ENCODE results near the gene FAM162A.
"Not testable (repeated sequence)": the region's sequence is repeated elsewhere in the genome, so short reads cannot be mapped to it uniquely, and the experiment has no call there.

FAM162A gene, protein sequence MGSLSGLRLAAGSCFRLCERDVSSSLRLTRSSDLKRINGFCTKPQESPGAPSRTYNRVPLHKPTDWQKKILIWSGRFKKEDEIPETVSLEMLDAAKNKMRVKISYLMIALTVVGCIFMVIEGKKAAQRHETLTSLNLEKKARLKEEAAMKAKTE

DNA sequence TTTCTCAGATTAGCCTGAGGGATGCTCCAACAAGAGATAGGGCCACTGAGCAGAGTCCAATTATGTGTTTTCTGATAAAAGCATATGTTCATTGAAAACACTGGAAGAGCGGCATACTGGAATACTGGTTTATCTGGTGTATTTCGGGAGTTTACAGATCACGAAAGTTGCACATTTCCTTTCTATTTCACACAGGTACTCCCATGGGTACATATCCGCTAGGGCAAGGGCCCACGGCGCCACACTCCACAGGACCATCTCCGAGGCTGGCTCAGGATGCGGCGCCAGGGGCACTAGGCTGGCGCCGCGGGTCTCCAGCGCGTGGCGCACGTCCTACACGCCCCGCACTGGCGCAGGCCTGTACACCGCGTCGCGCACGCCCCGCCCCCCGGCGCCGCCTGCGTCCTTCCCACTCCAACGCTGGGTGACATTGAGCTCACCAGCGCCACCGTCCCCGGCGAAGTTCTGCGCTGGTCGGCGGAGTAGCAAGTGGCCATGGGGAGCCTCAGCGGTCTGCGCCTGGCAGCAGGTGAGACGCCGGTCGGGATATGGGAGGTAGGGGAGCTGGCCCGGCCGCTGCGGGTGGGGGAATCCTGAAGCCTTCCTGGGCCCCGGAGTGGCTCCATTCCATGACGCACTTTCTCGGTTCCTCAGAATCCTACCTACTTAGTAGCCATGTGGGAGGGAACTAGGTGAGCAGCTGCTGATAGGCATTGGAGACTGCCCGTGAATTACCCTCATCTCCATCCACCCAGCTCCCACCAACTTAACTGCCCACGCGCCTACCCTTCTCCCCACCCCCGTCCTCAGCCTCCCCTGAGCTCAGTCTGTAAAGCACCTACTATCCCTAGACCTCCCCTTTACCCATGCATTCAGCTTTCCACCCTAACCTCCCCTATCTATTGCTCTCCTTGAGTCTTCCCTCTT, at the start of gene FAM162A:
Gene FAM162A, plus strand, starts transcription at position 412 of the 927 bp plus-strand sequence. Its CDS starts 84 bp downstream, at position 496.
- DNase-seq: peak; percentile 95

DNA sequence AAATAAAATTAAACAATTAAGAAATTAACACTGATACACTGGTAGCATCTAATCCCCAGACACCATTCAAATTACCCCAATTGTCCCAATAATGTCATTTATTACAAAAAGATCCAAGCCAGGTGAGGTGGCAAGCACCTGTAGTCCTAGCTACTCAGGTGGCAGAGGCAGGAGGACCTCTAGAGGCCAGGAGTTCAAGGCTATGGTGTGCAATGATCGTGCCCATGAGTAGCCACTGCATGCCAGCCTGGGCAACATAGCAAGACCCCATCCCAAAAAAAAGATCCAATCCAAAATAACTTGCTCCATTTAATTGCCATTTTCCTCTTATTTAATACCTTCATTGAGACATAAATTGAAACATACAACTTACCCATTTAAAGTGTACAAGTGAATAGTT, 41.2 kb upstream of the FAM162A start:
- DNase-seq: no peak

- no peak for DNase-seq
These were observed 40.3 kb upstream of the FAM162A start for GRCh38 chr3:122343654-122344053.

DNA sequence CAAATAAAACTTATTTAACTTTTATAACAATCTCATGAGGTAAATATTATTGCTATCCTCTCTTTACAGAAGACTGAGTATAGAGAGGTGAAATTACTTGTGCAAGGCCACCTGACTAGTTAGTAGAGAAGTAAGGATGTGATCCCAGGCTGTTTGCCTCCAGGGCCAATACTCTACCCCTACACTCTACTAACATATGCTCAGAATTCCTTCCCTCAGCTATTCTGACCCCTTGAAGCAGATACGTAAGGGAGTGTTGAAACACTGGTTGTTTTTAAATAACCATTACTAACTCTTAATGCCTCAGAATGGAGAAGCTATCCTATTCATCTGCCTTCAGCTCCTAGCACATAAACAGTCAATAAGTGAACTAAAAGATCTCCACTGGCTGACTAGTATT, 34.8 kb upstream of the FAM162A start:
- no peak for DNase-seq

DNA sequence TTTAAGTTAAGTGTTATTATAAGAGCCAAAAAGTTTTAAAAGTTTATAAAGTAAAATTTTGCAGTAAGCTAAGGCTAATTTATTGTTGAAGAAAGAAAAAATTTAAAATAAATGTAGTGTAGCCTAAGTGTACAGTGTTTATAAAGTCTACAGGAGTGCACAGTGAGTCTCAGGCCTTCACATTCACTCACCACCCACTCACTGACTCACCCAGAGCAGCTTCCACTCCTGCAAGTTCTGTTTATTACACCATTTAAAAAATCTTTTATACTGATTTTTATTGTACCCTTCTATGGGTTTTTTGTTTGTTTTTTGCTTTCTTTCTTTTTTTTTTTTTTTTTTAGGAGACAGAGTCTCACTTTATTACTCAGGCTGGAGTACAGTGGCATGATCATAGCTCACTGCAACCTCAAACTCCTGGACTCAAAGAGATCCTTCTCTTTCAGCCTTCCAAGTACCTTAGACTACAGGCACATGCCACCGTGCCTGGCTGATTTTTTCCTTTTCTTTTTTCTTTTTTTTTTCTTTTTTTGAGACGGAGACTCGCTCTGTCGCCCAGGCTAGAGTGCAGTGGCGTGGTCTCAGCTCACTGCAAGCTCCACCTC, 33.1 kb upstream of the FAM162A start:
- DNase-seq: no peak

- DNase-seq: no peak
These were observed 32.4 kb upstream of the FAM162A start for GRCh38 chr3:122351612-122352011.

DNA sequence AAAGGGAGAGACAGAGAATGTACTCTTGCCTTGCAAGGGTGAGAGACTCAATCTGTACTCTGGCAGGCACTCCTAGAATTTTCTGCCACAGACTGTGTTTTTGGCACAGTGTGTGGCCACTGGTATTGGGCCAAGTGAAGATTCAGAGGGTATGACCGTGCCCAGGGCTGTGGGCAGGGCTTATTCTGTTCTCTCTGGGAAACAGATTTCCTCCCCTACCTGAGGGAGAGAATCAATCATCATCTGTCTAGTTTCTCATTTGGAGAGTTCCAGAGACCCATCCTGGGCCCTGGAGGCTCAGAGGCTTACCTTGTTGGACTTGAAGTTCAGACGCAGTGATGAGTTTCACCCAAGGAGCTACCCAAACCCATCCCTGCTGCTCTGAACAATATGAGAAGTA, 30.8 kb upstream of the FAM162A start:
- no peak for DNase-seq

DNA sequence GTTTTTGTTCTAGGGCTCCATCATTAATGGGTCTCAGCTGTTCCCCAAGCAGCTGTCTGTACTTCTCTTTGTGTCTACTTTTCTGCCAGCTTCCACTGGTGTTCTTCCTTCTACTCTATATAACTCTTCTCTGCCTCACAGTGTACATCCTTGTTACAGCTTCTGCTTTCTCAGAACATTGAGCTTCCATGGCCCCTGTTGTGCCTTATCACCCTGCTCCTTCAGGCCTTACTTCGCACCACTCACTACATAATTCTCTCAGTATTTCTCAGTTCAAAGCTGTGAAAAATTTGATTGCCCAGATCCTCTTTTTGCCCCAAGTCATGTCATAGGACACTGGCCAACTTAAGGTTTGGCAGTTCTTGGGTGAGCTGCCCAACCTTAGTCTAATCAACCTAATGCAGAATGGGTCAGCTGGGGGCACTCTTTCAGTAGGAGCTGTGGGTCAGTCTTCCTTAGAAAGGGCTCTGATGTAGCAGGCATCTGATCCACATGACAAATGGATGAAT, 30.0 kb upstream of the FAM162A start:
- no peak for DNase-seq

DNA sequence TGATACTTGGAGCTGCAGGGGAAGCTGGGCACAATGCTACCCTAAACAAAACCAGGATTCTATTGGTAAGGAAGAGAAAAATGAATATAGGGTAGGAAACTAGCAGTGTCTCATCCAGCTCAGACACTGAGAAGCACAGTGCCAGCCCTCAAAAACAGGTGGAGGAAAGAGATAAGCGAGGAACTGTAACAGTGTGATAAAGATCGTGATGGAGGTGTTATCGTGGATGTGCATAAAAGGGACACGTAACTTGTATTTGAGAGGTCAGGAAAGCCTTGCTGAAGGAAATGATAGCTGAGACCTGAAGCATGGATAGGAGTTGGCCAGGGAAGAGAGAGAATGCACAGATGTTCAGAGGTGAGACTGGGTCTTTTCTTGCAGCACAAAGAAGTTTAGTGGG, 28.4 kb upstream of the FAM162A start:
- no peak for DNase-seq

DNA sequence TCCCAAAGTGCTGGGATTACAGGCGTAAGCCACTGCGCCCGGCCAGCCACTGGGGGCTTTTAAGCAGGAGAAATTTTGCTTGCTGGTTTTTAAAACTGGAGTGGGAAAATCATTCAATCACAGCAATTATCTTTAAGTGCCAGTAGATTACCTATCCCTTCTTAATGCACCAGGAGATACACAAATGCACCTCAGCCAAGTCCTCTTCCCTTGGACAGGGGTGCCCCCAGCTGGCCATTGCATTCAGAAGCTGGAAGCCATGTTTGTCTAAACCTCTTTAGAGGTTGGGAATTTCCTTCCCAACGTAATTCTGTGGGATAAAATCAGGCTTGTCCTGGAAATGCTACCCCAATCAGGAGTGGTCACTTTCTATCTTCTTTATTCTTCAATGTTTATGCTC, 27.6 kb upstream of the FAM162A start:
- peak; percentile 19 for DNase-seq

GRCh38 chr3:122357828-122358702, 25.9 kb upstream of the FAM162A start:
- DNase-seq: no peak

DNA sequence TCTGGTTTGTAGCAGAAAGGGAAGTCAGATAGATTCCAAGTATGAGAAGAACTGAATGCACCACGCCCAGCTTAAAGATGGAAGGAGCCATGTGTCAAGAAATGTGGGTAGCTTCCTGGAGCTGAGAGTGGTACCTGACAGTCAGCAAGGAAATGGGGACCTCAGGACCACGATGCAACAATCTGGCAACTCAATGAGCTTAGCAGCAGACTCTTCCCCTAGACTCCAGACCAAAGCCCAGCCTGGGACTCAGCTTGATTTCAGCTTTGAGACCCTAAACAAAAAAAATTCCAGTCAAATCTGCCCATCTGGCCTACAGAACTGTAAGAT, 25.3 kb upstream of the FAM162A start:
- DNase-seq: no peak

DNA sequence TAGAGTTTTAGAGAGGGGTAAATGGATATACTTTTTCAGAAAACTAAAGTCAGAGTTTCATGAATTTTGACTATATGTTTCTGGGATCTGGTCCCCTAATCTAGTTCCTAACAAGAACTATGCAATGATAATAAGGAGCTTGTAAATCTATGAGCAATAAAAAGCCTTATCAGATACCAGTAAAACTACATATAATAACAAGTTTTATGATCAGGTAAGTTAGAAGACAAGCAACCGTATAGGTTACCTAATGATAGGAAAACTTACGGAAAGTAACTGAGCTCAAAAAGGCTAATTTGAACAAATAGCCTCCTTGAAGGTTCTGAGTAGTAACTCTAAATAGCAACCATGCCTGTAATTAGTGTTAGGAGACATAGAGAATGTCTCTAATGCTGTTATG, 22.0 kb upstream of the FAM162A start:
- DNase-seq: no peak

- DNase-seq: no peak
These were observed 19.5 kb upstream of the FAM162A start for GRCh38 chr3:122364490-122364889.

GRCh38 chr3:122365073-122365472, 18.9 kb upstream of the FAM162A start:
- DNase-seq: no peak

GRCh38 chr3:122365582-122366378, 18.2 kb upstream of the FAM162A start:
- not testable (repeated sequence) for DNase-seq

DNA sequence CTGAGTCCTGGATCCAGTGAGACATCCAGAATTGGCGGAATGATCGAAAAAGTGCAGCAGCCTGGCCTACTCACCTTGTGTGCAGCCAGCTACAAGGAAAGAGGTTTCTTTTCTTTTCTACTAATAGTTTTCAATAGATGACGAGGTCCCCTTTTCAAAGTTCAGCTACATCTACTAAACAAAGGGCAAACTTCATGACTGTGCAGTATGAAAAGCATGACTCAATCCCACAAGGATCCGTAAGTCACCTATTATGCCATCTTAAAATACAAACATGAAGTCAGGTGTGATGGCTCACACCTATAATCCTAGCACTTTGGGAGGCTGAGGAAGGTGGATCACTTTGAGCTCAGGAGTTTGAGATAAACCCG, 17.6 kb upstream of the FAM162A start:
- DNase-seq: no peak

GRCh38 chr3:122374034-122374433, 9.9 kb upstream of the FAM162A start:
- DNase-seq: no peak

DNA sequence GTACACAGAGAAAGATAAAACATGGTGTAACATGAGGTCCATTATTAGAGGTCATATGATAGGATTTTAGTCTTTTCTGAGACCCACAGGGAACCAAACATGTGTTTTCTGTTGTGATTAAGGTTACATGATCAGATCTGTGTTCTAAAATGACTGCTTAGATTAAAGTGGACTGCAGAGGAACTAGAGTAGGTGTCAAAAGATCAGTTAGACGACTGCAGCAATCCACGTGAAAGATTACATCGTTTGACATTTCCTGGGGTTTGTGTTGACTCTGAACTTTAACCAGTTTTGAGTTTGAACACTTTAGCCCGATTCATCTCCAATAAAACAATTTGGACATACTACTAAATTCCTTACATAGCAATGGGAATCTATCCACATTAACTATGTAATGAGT, 6.0 kb upstream of the FAM162A start:
- DNase-seq: no peak

- peak; percentile 84 for DNase-seq
These were observed 905 bp upstream of the FAM162A start, which contains the start of gene MIX23 for GRCh38 chr3:122382888-122383666. Gene MIX23 (minus strand): TSS chr3:122383231. CDS start chr3:122383224, 7 bp downstream.

DNA sequence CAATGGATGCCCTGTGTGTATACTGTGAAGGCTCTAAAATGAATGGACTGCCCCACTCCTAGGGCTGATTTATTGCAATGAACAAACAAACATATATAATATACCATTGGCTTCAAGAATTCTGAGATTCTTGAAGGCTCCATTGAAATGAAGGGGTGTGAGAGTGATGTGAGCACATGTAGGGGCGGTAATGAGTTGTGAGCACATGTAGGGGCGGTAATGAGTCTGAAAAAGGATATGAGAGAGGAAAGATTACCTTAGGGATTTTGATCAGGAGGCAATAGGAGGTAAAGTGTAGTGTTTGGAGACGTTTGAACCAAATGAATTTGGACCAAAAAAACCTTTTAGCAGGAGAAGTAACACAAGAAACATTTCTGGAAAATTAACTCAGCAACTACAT, 3.7 kb downstream of the FAM162A start:
- no peak for DNase-seq

All from activated T-cell treated with anti-CD3 and anti-CD28 coated beads, Interleukin-2, amount 50 U/mL, for 1 hour (primary cell).